ENCODE data around the gene SLAMF1. TPM values are rescaled to one million over a fixed set of nuclear protein-coding genes. Genes with fewer than 3 reads are reported as not detected.

Gene SLAMF1
- total RNA-seq, 4 donors from 2014 or later = 1.5 to 18.0 (median 1.5) TPM

DNA sequence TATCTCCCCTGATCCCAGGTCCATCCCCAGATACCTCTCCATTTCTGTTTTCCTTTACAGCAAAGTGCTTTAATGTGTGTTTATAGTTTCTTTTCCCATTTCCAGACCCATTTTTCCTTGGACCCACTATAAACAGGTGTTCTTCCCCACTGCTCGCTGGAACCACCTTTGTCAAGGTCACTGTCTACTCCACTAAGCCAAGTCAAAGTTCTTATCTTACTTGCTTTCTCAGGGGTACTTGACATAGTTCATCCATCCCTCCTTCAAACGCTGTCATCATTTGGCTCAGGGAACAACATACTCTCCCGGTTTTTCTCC is 8.3 kb downstream of the SLAMF1 start:
- ATAC-seq (ENCODE audit: low FRiP score) (no peak), DNase-seq (ENCODE audit: low spot score) (no peak)
- TF ChIP-seq CTCF (IDR thresholded peaks at IDR 0.05) = no peak

DNA sequence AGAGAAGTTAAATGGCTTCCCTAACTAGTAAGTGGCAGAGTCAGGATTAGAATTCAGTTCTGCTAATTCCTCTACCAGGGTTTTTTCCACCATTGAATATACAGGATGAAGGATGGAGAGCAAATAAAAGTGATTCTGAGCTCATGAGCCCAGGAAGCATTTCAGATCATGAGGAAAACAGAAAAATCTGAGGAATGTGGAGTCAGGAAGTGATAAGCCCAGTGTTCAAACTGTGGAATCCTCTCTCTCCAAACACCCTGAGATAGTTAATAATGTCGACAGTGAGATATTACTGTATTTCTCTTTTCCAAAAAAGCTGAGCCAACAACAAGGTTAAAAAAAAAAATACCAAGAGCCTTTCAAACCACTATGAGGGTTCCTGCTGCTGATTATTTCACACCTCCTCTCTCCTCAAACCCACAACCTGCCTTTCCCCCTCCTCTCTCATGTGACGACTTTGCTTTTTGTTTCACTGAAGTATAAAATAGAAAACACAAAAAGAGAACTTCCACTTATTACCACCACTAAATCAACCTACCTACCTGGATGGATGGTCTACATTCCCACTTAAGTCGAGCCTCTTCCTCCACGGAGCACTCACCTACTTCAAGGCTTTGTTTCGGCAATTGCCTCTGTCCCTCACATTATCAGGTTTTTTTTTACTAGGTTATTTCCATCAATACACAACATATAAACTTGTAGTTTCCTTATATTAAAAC is 8.9 kb downstream of the SLAMF1 start:
- ATAC-seq (ENCODE audit: low FRiP score) = no peak
- no peak for DNase-seq (ENCODE audit: low spot score)
- TF ChIP-seq CTCF (IDR thresholded peaks at IDR 0.05) = no peak

GRCh38 chr1:160637065-160637464 is 9.8 kb downstream of the SLAMF1 start:
- TF ChIP-seq CTCF (IDR thresholded peaks at IDR 0.05) = no peak
- DNase-seq (ENCODE audit: low spot score) (no peak), ATAC-seq (ENCODE audit: low FRiP score) (no peak)

- DNase-seq (ENCODE audit: low spot score) = no peak
- ATAC-seq (ENCODE audit: low FRiP score) = no peak
- TF ChIP-seq CTCF (IDR thresholded peaks at IDR 0.05) = no peak
These were observed 10.3 kb downstream of the SLAMF1 start for GRCh38 chr1:160636547-160636946.

GRCh38 chr1:160636076-160636475 is 10.8 kb downstream of the SLAMF1 start:
- DNase-seq (ENCODE audit: low spot score) (no peak), ATAC-seq (ENCODE audit: low FRiP score) (no peak)
- no peak for TF ChIP-seq CTCF (IDR thresholded peaks at IDR 0.05)

GRCh38 chr1:160634543-160635491 is 12.0 kb downstream of the SLAMF1 start:
- DNase-seq (ENCODE audit: low spot score) (no peak), ATAC-seq (ENCODE audit: low FRiP score) (no peak)
- TF ChIP-seq CTCF (IDR thresholded peaks at IDR 0.05) = no peak
